CD4-positive, alpha-beta T cell treated with Interleukin-4 for 1 hour (primary cell): Measurements from ENCODE around the gene PBRM1.
"Not testable (repeated sequence)": the region's sequence is repeated elsewhere in the genome, so short reads cannot be mapped to it uniquely, and the experiment has no call there.

Experiments
- DNase-seq, 2 donors: peaks; one replicate each; pipeline ENCODE4 v3.0.0-alpha.2; 2020 to 2022

Gene PBRM1

GRCh38 chr3:52685709-52686691 lies at the start of gene PBRM1, which contains the start of gene GNL3:
TSS of gene PBRM1 (minus strand) at chr3:52685913.
TSS of gene GNL3 (plus strand) at chr3:52686032. CDS start at chr3:52686093, 61 bp downstream.
- peak; percentile 94 for DNase-seq

- no peak for DNase-seq
Observed at GRCh38 chr3:52733256-52733891, 47.7 kb upstream of the PBRM1 start.

GRCh38 chr3:52731590-52731989 lies 45.9 kb upstream of the PBRM1 start:
- DNase-seq = no peak

GRCh38 chr3:52730681-52731080 lies 45.0 kb upstream of the PBRM1 start:
- no peak for DNase-seq

- DNase-seq = not testable (repeated sequence)
Observed at GRCh38 chr3:52728753-52729152, 43.0 kb upstream of the PBRM1 start.

GRCh38 chr3:52724511-52724910 lies 38.8 kb upstream of the PBRM1 start:
- DNase-seq = no peak

- no peak for DNase-seq
Observed at GRCh38 chr3:52723935-52724334, 38.2 kb upstream of the PBRM1 start.

- DNase-seq = no peak
Observed at GRCh38 chr3:52722491-52722890, 36.8 kb upstream of the PBRM1 start.

GRCh38 chr3:52721730-52722008 lies 36.0 kb upstream of the PBRM1 start:
- no peak for DNase-seq

- peak; percentile 38 to 40 for DNase-seq
Observed at GRCh38 chr3:52721002-52721729, 35.5 kb upstream of the PBRM1 start.

DNA sequence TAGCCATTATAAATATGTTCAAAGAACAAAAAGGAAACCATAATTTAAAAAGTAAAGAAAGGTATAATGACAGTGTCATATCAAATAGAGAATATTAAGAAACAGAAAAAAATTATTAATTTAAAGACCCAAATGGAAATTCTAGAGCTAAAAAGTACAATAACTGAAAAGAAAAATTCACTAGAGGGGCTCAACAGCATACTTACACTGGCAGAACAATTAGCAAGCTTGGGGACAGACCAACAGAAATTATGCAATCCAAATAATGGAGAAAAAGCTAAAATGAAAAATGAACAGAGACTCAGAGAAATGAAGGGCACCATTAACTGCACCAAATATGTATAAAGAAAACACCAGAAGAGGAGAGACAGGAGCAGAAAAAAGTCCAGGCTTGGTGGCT lies 33.9 kb upstream of the PBRM1 start:
- no peak for DNase-seq

GRCh38 chr3:52715714-52716305 lies 30.1 kb upstream of the PBRM1 start:
- no peak for DNase-seq

- no peak for DNase-seq
Observed at GRCh38 chr3:52714335-52715302, 28.9 kb upstream of the PBRM1 start.

DNA sequence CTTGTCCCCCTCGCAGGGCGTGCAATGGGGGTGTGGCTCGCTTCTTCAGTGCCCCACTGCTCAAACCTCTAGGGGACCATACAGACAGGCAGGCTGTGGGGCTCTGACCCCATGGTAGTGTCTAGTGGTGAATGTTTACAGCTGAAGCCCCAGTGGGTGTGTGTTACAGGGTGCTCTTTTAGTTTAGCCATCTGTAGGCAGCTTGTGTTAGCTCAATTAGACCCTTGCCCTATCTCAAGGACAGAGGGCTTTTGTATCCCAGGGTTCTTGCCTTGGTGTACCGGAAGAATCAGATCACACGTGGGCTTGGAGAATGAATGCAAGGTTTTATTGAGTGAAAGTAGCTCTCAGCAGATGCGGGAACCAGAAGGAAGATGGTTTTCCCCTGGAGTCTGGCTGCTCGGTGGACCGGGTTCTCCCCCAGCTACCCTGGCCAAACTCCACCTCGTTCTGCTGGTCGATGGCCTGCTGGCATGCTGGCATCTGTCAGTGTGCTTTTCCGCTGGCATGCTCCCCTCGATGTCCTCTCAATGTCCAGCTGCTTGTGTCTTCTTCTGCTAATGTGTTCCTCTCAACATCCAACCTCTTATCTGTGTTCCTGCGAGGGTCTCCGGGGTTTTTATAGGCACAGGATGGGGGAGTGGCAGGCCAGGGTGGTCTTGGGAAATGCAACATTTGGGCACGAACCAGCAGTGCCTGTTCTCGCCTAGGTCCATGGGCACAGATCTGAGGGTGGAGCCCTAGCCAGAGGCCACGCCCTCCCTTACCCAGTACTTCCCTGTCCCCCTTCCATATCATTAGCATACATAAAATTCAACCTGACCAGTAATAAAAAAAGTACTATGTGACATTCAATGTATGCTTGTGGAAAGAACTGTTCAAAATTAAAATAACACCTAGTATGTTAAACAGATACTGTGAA lies 26.8 kb upstream of the PBRM1 start:
- no peak for DNase-seq

DNA sequence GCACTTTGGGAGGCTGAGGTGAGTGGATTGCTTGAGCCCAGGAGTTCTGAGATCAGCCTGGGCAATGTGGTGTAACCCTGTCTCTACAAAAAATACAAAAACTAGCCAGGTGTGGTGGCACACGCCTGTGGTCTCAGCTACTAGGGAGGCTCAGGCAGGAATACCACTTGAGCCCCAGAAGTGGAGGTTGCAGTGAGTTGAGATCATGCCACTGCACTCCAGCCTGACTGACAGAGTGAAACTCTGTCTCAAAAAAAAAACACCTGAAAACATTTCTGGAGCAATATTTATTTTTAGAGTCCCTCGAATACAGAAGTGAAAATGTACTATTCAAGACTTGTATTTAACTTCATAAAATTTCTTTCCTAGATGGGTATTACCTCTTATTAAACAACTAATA lies 24.8 kb upstream of the PBRM1 start:
- DNase-seq = no peak

GRCh38 chr3:52707585-52707984 lies 21.9 kb upstream of the PBRM1 start:
- DNase-seq = no peak

- DNase-seq = peak; percentile 84 to 86
Observed at GRCh38 chr3:52705688-52706686, 20.3 kb upstream of the PBRM1 start, which contains the start of the genes GLT8D1 and SPCS1. TSS of gene GLT8D1 (minus strand) at chr3:52705791. CDS start at chr3:52700460, 5,331 bp downstream. TSS of gene SPCS1 (plus strand) at chr3:52706106. CDS start at chr3:52706247, 141 bp downstream.

- DNase-seq = no peak
Observed at GRCh38 chr3:52705438-52705687, 19.6 kb upstream of the PBRM1 start.

DNA sequence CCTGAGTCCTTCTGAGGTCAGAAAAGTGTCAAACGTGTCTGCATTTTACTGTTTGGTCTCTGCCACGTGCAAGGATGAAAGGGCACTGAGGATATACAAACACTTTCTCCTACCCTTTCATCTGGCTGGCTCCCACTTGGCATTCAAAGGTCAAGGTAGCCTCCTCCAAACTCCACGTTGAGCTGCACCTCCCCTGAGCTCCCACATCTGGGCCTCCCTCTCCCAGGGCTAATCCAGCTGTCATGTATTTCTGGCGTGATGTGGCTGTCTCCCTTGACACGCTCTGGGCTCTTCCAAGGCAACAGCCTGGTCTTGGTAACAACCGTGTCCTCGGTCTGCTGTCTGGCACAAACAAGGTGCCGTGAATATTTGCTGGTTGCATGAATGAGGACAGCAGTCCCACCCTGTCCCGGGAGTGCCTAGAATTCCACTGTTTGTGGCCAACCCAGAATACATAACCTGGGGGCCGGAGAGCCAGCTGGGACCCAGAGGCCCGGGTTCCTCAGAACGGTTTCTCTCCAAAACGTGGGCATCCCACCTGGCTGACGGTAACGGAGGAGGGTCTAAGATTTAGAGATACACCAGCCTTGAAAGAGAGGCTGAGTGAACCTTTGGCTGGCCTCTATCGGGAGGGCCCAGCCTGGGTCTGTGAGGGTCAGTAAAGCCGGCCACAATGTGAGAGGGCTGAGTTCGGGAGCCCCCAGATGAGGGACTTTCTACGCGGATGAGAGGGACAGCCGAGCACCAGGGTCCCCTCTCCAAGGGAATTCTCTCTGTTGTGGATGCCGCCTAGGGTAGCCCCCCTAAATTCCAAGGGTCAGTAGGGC lies 19.1 kb upstream of the PBRM1 start:
- DNase-seq = no peak
